ENCODE data around the gene KIAA0513. TPM values are rescaled to one million over a fixed set of nuclear protein-coding genes. Genes with fewer than 3 reads are reported as not detected.

The KIAA0513 gene
- total RNA-seq, 1 experiment from 2014 or later, result 6.6 TPM

- TF ChIP-seq, protein P1, sequence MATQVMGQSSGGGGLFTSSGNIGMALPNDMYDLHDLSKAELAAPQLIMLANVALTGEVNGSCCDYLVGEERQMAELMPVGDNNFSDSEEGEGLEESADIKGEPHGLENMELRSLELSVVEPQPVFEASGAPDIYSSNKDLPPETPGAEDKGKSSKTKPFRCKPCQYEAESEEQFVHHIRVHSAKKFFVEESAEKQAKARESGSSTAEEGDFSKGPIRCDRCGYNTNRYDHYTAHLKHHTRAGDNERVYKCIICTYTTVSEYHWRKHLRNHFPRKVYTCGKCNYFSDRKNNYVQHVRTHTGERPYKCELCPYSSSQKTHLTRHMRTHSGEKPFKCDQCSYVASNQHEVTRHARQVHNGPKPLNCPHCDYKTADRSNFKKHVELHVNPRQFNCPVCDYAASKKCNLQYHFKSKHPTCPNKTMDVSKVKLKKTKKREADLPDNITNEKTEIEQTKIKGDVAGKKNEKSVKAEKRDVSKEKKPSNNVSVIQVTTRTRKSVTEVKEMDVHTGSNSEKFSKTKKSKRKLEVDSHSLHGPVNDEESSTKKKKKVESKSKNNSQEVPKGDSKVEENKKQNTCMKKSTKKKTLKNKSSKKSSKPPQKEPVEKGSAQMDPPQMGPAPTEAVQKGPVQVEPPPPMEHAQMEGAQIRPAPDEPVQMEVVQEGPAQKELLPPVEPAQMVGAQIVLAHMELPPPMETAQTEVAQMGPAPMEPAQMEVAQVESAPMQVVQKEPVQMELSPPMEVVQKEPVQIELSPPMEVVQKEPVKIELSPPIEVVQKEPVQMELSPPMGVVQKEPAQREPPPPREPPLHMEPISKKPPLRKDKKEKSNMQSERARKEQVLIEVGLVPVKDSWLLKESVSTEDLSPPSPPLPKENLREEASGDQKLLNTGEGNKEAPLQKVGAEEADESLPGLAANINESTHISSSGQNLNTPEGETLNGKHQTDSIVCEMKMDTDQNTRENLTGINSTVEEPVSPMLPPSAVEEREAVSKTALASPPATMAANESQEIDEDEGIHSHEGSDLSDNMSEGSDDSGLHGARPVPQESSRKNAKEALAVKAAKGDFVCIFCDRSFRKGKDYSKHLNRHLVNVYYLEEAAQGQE (IDR thresholded peaks at IDR 0.05; ENCODE audit: low read depth), result no peak
- TF ChIP-seq POLR2AphosphoS5 (IDR thresholded peaks at IDR 0.05; ENCODE audit: low read depth, low read length) (no peak), FOSL1 (IDR thresholded peaks at IDR 0.05; ENCODE audit: low read depth) (no peak), SRF (IDR thresholded peaks at IDR 0.05; ENCODE audit: low read depth) (no peak), ZFX (IDR thresholded peaks at IDR 0.05) (no peak), JUND (IDR thresholded peaks at IDR 0.05) (no peak), EZH2 (IDR thresholded peaks at IDR 0.05) (no peak), ZNF274 (IDR thresholded peaks at IDR 0.05; ENCODE audit: low read depth, low read length) (no peak)
Measured at GRCh38 chr16:84989749-84990620, 37.6 kb upstream of the KIAA0513 start (continued).

- H3K36me3 ChIP-seq (ENCODE audit: control insufficient read depth in 1 of 2, insufficient read depth in 2 of 2, low read length in 2 of 2), result peaks cover 32 to 62% of the 10 kb centered on the region in 2 experiments
- H3K9me2 ChIP-seq (ENCODE audit: insufficient read depth), result no peaks in the 10 kb centered on the region
- H3K9me3 ChIP-seq (ENCODE audit: control insufficient read depth in 1 of 2, insufficient read depth in 1 of 2, low read depth in 1 of 2, low read length in 2 of 2), result no peaks in the 10 kb centered on the region
- DNase-seq (ENCODE audit: low read depth, low spot score), result no peak
- H3K27me3 ChIP-seq (ENCODE audit: insufficient read depth, low read length), result no peaks in the 10 kb centered on the region
- no peaks in the 10 kb centered on the region for H4K20me1 ChIP-seq (ENCODE audit: insufficient read depth)
- H3K4me2 ChIP-seq (ENCODE audit: low read length), result no peak overlapping the region
- no TSS peak for BruUV-seq (replicated peaks)
- H3K9ac ChIP-seq (ENCODE audit: low read length), result no peak overlapping the region
- no peak overlapping the region for H3K4me3 ChIP-seq (replicated peaks in 1 of 2; ENCODE audit: low read depth in 1 of 2, low read length in 2 of 2)
- ChIA-PET RAD21 (ENCODE audit: low non-redundant PET in 1 of 2, low total read pairs in 2 of 2, uncharacterized antibody in 2 of 2, unreplicated experiment in 2 of 2) (no interaction called here), CTCF (no interaction called here), POLR2A (no interaction called here)
- H3K27ac ChIP-seq (ENCODE audit: low read depth, low read length), result no peak overlapping the region
- intact Hi-C loops (cut with micrococcal nuclease), result no loop called here
- H2AFZ ChIP-seq (ENCODE audit: low read depth, low read length, poor library complexity, severe bottlenecking), result no peak overlapping the region
- peaks cover 15 to 20% of the 10 kb centered on the region in 2 experiments for H3K4me1 ChIP-seq (ENCODE audit: control insufficient read depth in 1 of 2, insufficient read depth in 2 of 2, low read length in 2 of 2)
- peaks cover 50% of the 10 kb centered on the region for H3K79me2 ChIP-seq (ENCODE audit: insufficient read depth, low read length)
- TF ChIP-seq FOSL1 (IDR thresholded peaks at IDR 0.05; ENCODE audit: low read depth), result no peak
- no peak for TF ChIP-seq POLR2AphosphoS5 (IDR thresholded peaks at IDR 0.05; ENCODE audit: low read depth, low read length)
- ATAC-seq, result no peak
Measured at GRCh38 chr16:84990782-84991181, 36.8 kb upstream of the KIAA0513 start.
